Activated CD4-positive, alpha-beta T cell treated with anti-CD3 and anti-CD28 coated beads for 24 hours (primary cell): ENCODE data around the gene P2RX2.

ENCODE experiments used
- DNase-seq, 2 donors: peaks; one replicate each; pipeline ENCODE4 v3.0.0-alpha.2; 2020; ENCODE audit warnings: low read depth in 2 of 2

P2RX2 gene

GRCh38 chr12:132603240-132604150 lies 15.1 kb upstream of the P2RX2 start:
- no peak for DNase-seq

- DNase-seq = no peak
Measured at GRCh38 chr12:132604151-132604618, 14.4 kb upstream of the P2RX2 start.

- no peak for DNase-seq
Measured at GRCh38 chr12:132604668-132605441, 13.7 kb upstream of the P2RX2 start.

GRCh38 chr12:132605892-132606291 lies 12.7 kb upstream of the P2RX2 start:
- no peak for DNase-seq

GRCh38 chr12:132606466-132606865 lies 12.1 kb upstream of the P2RX2 start:
- DNase-seq = no peak

- no peak for DNase-seq
Measured at GRCh38 chr12:132606927-132607326, 11.6 kb upstream of the P2RX2 start.

GRCh38 chr12:132608231-132609171 lies 10.1 kb upstream of the P2RX2 start:
- no peak for DNase-seq

- no peak for DNase-seq
Measured at GRCh38 chr12:132610051-132610759, 8.4 kb upstream of the P2RX2 start, which contains the start of gene LRCOL1. TSS of gene LRCOL1 (minus strand) at chr12:132610582. CDS start at chr12:132606251, 4,331 bp downstream.

GRCh38 chr12:132610866-132611602 lies 7.5 kb upstream of the P2RX2 start:
- DNase-seq = no peak

GRCh38 chr12:132611620-132612019 lies 7.0 kb upstream of the P2RX2 start:
- DNase-seq = no peak

- DNase-seq = no peak
Measured at GRCh38 chr12:132614029-132614428, 4.5 kb upstream of the P2RX2 start.

GRCh38 chr12:132614861-132615578 lies 3.6 kb upstream of the P2RX2 start:
- peak; percentile 69 to 73 for DNase-seq

- DNase-seq = no peak
Measured at GRCh38 chr12:132615579-132616038, 3.0 kb upstream of the P2RX2 start.

GRCh38 chr12:132617135-132617701 lies 1.4 kb upstream of the P2RX2 start:
- no peak for DNase-seq

GRCh38 chr12:132617822-132618682 lies 524 bp upstream of the P2RX2 start:
- DNase-seq = no peak

- no peak for DNase-seq
Measured at GRCh38 chr12:132619071-132619385, 452 bp downstream of the P2RX2 start.

GRCh38 chr12:132619386-132620112 lies 973 bp downstream of the P2RX2 start:
- no peak for DNase-seq
